Fibroblast of lung (primary cell): ENCODE measurements around the gene KRTAP20-3. TPM values are rescaled to one million over a fixed set of nuclear protein-coding genes. Genes with fewer than 3 reads are reported as not detected.

Experiments
- DNase-seq, 2 donors: peaks; one replicate each; pipeline versions ENCODE4 v3.0.0 to v3.0.0-alpha.2; 2010; ENCODE audit warnings: low read depth in 2 of 2
- H2AFZ ChIP-seq: 2 replicates; pipeline ENCODE4 v1.5.1; 2012; ENCODE audit warnings: low read length, control low read depth, inconsistent platforms
- H3K27ac ChIP-seq: 2 replicates; pipeline ENCODE4 v1.5.1; 2011; ENCODE audit warnings: low read length, control low read depth; ENCODE audit not compliant: insufficient read depth
- H3K27me3 ChIP-seq: 2 replicates; pipeline ENCODE4 v1.5.1; 2011; ENCODE audit warnings: mild to moderate bottlenecking, low read length; ENCODE audit not compliant: control insufficient read depth, insufficient read depth
- H3K36me3 ChIP-seq: 2 replicates; pipeline ENCODE4 v1.5.1; 2011; ENCODE audit warnings: low read length; ENCODE audit not compliant: control insufficient read depth, insufficient read depth
- H3K4me1 ChIP-seq: 2 replicates; pipeline ENCODE4 v1.5.1; 2011; ENCODE audit warnings: low read length; ENCODE audit not compliant: control insufficient read depth, insufficient read depth; ENCODE audit errors: extremely low read depth
- H3K4me2 ChIP-seq: 2 replicates; pipeline ENCODE4 v1.5.1; 2011; ENCODE audit warnings: low read length, control low read depth; ENCODE audit not compliant: insufficient read depth; ENCODE audit errors: extremely low read depth
- H3K4me3 ChIP-seq, 4 experiments: fragments of 200-600 bp in 1 of 4; sonication (generic) in 1 of 4; replicated peaks in 1 of 4; 2 replicates each; pipeline ENCODE4 v1.5.1; 2011 to 2016; ENCODE audit warnings: low read length in 4 of 4, low read depth in 3 of 4, mild to moderate bottlenecking in 3 of 4, control low read depth in 2 of 4, inconsistent platforms in 1 of 4, mixed read lengths in 1 of 4; ENCODE audit not compliant: insufficient read depth in 1 of 4; ENCODE audit errors: control extremely low read depth in 1 of 4
- H3K79me2 ChIP-seq: 2 replicates; pipeline ENCODE4 v1.5.1; 2012; ENCODE audit warnings: mild to moderate bottlenecking, low read length, inconsistent platforms; ENCODE audit not compliant: control insufficient read depth, insufficient read depth
- H3K9ac ChIP-seq: 2 replicates; pipeline ENCODE4 v1.5.1; 2011; ENCODE audit warnings: mild to moderate bottlenecking, low read length, control low read depth; ENCODE audit not compliant: insufficient read depth
- H3K9me3 ChIP-seq: 2 replicates; pipeline ENCODE4 v1.5.1; 2012; ENCODE audit warnings: low read depth, low read length; ENCODE audit not compliant: control insufficient read depth, insufficient read depth
- H4K20me1 ChIP-seq: 2 replicates; pipeline ENCODE4 v1.5.1; 2011; ENCODE audit warnings: low read length; ENCODE audit not compliant: control insufficient read depth, insufficient read depth; ENCODE audit errors: extremely low read depth
- EZH2 ChIP-seq: IDR thresholded peaks from 2 replicates; pipeline ENCODE4 v1.5.1; 2012; ENCODE audit warnings: low read length, control low read depth, mild to moderate bottlenecking; ENCODE audit errors: missing control alignments
- polyA plus RNA-seq, 2 donors: library from polyadenylated mRNA; depleted of rRNA in 1 of 2; stranded (reverse) in 1 of 2; unstranded in 1 of 2; fragments of >200 nt; gene quantifications; 2 replicates each; pipeline ENCODE4 v1.2.1, GENCODE V29; 2011 to 2012; ENCODE audit warnings: missing spikeins in 1 of 2
- total RNA-seq: library from RNA; depleted of rRNA; stranded (reverse); fragments of >200 nt; gene quantifications from 2 replicates; pipeline ENCODE4 v1.2.1, GENCODE V29; 2014
- TF ChIP-seq, protein P1 (sequence below), 2 donors: IDR thresholded peaks in 1 of 2; conservative IDR thresholded peaks in 1 of 2; 1 replicate in 1 of 2; 2 replicates in 1 of 2; pipeline ENCODE4 v1.5.1; 2011 to 2012; ENCODE audit warnings: low read length in 2 of 2, control low read depth in 1 of 2, inconsistent platforms in 1 of 2, low read depth in 1 of 2, mild to moderate bottlenecking in 1 of 2

Gene KRTAP20-3
- total and polyA plus RNA-seq, 2 donors (not counting 1 experiment from before 2014, with no cell fraction given) = not detected

DNA sequence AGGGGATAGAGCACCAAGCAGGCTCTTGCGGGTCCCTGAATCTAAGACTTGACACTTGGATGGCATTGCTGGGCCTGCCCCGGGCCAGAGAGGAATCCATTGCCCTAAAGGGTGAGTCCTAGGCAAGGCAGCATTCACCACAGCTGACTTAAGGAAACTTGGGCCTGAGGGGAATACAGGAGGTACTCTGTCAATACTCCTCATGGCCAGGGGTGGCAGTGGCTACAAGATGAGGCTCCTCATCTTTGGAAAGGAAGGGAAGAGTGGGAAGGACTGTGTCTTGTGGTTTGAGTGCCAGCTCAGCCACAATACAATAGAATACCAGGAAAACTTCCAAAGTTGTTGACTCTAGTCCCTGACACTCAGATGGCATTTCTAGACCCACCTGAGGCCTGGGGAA is 36.7 kb upstream of the KRTAP20-3 start:
- no peaks in the 10 kb centered on the region for H3K27me3 ChIP-seq
- H3K9me3 ChIP-seq = no peaks in the 10 kb centered on the region
- H3K4me1 ChIP-seq = no peaks in the 10 kb centered on the region
- no peaks in the 10 kb centered on the region for H4K20me1 ChIP-seq
- H3K79me2 ChIP-seq = no peaks in the 10 kb centered on the region
- no peak overlapping the region for H3K9ac ChIP-seq
- no peak overlapping the region for H2AFZ ChIP-seq
- no peak overlapping the region for H3K4me3 ChIP-seq
- no peak overlapping the region for H3K27ac ChIP-seq
- H3K4me2 ChIP-seq = no peak overlapping the region
- DNase-seq = no peak
- H3K36me3 ChIP-seq = no peaks in the 10 kb centered on the region
- TF ChIP-seq, protein P1, sequence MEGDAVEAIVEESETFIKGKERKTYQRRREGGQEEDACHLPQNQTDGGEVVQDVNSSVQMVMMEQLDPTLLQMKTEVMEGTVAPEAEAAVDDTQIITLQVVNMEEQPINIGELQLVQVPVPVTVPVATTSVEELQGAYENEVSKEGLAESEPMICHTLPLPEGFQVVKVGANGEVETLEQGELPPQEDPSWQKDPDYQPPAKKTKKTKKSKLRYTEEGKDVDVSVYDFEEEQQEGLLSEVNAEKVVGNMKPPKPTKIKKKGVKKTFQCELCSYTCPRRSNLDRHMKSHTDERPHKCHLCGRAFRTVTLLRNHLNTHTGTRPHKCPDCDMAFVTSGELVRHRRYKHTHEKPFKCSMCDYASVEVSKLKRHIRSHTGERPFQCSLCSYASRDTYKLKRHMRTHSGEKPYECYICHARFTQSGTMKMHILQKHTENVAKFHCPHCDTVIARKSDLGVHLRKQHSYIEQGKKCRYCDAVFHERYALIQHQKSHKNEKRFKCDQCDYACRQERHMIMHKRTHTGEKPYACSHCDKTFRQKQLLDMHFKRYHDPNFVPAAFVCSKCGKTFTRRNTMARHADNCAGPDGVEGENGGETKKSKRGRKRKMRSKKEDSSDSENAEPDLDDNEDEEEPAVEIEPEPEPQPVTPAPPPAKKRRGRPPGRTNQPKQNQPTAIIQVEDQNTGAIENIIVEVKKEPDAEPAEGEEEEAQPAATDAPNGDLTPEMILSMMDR (conservative IDR thresholded peaks at IDR 0.05 in 1 of 2, IDR thresholded peaks at IDR 0.05 in 1 of 2; ENCODE audit: low read depth in 1 of 2, low read length in 2 of 2) = no peak
- no peak for TF ChIP-seq EZH2

DNA sequence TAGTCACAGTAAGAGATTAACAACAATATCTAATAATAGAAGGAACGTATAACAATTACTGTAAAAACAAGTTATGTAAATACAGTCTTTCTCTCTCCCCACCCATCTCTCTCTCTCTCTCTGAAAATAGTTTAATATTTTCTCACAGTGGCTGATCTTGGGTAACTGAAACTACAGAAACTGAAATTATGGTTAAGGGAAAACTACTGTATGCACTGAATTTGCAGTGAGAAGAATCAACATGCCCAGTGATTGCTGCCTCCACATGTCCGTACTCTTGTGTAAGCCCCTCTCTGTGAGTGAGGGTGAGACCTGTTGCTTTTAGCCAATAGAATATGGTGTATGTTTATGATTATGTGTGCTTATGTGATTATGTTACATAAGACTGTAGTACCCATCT is 30.5 kb upstream of the KRTAP20-3 start:
- Histone ChIP-seq H3K79me2 (no peaks in the 10 kb centered on the region), H4K20me1 (no peaks in the 10 kb centered on the region), H3K36me3 (no peaks in the 10 kb centered on the region), H3K4me1 (no peaks in the 10 kb centered on the region), H3K4me3 (no peak overlapping the region), H3K9me3 (no peaks in the 10 kb centered on the region), H3K27ac (no peak overlapping the region), H3K4me2 (no peak overlapping the region), H3K9ac (no peak overlapping the region), H2AFZ (no peak overlapping the region), H3K27me3 (no peaks in the 10 kb centered on the region)
- TF ChIP-seq EZH2 = no peak
- TF ChIP-seq, protein P1 (conservative IDR thresholded peaks at IDR 0.05 in 1 of 2, IDR thresholded peaks at IDR 0.05 in 1 of 2; ENCODE audit: low read depth in 1 of 2, low read length in 2 of 2) = no peak
- DNase-seq = no peak

DNA sequence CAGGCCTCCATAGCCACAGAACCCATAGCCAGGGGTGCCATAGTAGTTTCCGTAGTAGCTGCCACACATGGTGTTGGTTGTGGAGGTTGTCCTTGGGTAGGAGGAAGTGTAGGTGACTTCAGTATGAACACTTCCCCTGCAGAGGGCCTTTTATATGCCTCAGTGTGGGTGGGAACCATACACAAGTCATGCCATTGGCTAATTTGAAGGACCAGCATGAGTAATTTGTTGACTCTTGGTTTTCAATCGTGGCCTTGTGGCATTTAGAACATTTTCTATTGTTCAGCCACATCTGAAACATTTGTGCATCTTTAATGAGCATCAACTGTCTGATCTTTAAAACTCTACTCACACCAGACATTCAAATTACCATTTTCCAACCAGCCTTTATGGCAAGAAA is 28.8 kb upstream of the KRTAP20-3 start, which contains the start of gene KRTAP6-1:
Gene KRTAP6-1 (minus strand): TSS at position 95 of the 400 bp plus-strand sequence. CDS start 26 bp downstream, at position 69.
- H3K36me3 ChIP-seq = no peaks in the 10 kb centered on the region
- no peaks in the 10 kb centered on the region for H3K79me2 ChIP-seq
- no peak within 1 kb of the TSS for H3K4me3 ChIP-seq
- H3K4me2 ChIP-seq = no peak within 1 kb of the TSS
- H4K20me1 ChIP-seq = no peaks in the 10 kb centered on the region
- H2AFZ ChIP-seq = no peak within 1 kb of the TSS
- H3K27me3 ChIP-seq = no peaks in the 10 kb centered on the region
- H3K9ac ChIP-seq = no peak within 1 kb of the TSS
- no peak for DNase-seq
- TF ChIP-seq, protein P1 (conservative IDR thresholded peaks at IDR 0.05 in 1 of 2, IDR thresholded peaks at IDR 0.05 in 1 of 2; ENCODE audit: low read depth in 1 of 2, low read length in 2 of 2) = no peak
- H3K4me1 ChIP-seq = no peaks in the 10 kb centered on the region
- H3K9me3 ChIP-seq = no peaks in the 10 kb centered on the region
- no peak within 1 kb of the TSS for H3K27ac ChIP-seq
